Progenitor cell of endocrine pancreas (in vitro differentiated cells): ENCODE measurements around the gene NPR3. TPM values are rescaled to one million over a fixed set of nuclear protein-coding genes. Genes with fewer than 3 reads are reported as not detected.

Experiments used
- DNase-seq: peaks from one replicate; pipeline ENCODE4 v3.0.0; 2021; ENCODE audit warnings: low spot score; ENCODE audit not compliant: unreplicated experiment
- H3K27ac Mint-ChIP-seq: 2 replicates; pipeline ENCODE4 v1.8.0; 2021; ENCODE audit warnings: mild to moderate bottlenecking, moderate library complexity, mixed read lengths
- H3K27me3 Mint-ChIP-seq: 2 replicates; pipeline ENCODE4 v1.8.0; 2021; ENCODE audit warnings: mixed read lengths
- H3K36me3 Mint-ChIP-seq: 2 replicates; pipeline ENCODE4 v1.8.0; 2022; ENCODE audit warnings: mixed read lengths; ENCODE audit not compliant: insufficient read depth
- H3K4me1 Mint-ChIP-seq: 2 replicates; pipeline ENCODE4 v1.8.0; 2021; ENCODE audit warnings: low read depth, mixed read lengths
- H3K4me3 Mint-ChIP-seq: 2 replicates; pipeline ENCODE4 v1.8.0; 2021; ENCODE audit warnings: low read depth, mild to moderate bottlenecking, moderate library complexity, mixed read lengths
- H3K9me3 Mint-ChIP-seq: 2 replicates; pipeline ENCODE4 v1.8.0; 2021; ENCODE audit warnings: low read depth, mixed read lengths
- total RNA-seq: library from RNA; stranded (reverse); gene quantifications from 2 replicates; pipeline ENCODE4 v1.2.1, GENCODE V29; 2021
- TF ChIP-seq, protein P1 (sequence below): fragments of 200-600 bp; sonication (generic); IDR thresholded peaks from one replicate; pipeline ENCODE4 v1.5.0; 2021; ENCODE audit warnings: antibody characterized with exemption, mild to moderate bottlenecking; ENCODE audit not compliant: unreplicated experiment

The NPR3 gene
- total RNA-seq, 1 donor from 2014 or later, result 1.0 TPM

DNA sequence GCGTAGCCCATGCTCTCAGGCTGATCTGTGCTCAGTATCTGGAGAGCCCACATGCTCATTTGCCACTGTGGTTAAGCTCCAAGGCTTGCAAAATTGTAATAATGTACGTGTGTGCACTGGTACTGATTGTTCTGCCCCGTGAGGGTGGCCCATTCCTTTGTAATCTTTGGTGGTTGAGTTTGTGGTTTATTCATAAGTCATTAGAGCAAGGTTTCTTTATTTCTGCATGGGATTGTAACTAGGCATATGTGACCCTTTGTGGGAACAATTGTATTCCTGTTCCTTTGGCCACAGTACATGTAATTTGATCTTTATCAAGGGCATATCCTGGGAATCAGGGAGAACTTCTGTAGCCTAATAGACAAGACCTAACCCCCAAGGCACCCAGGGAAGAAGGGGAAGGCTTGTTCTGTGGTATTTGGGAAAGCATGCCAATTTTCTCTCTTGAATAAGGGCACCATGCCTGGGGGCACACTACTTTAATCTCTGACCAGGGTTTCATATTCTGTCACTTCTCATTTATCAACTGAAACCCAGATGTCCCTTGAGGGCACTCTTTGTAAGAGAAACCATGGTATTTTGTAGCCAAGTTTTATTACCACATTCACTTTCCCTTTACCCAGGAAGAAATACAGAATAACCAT, 74.6 kb downstream of the NPR3 start:
- Mint-ChIP-seq H3K4me1 (no peaks in the 10 kb centered on the region), H3K4me3 (no peak overlapping the region), H3K36me3 (no peaks in the 10 kb centered on the region), H3K27me3 (peaks cover 29% of the 10 kb centered on the region), H3K27ac (no peak overlapping the region), H3K9me3 (no peaks in the 10 kb centered on the region)
- TF ChIP-seq, protein P1, sequence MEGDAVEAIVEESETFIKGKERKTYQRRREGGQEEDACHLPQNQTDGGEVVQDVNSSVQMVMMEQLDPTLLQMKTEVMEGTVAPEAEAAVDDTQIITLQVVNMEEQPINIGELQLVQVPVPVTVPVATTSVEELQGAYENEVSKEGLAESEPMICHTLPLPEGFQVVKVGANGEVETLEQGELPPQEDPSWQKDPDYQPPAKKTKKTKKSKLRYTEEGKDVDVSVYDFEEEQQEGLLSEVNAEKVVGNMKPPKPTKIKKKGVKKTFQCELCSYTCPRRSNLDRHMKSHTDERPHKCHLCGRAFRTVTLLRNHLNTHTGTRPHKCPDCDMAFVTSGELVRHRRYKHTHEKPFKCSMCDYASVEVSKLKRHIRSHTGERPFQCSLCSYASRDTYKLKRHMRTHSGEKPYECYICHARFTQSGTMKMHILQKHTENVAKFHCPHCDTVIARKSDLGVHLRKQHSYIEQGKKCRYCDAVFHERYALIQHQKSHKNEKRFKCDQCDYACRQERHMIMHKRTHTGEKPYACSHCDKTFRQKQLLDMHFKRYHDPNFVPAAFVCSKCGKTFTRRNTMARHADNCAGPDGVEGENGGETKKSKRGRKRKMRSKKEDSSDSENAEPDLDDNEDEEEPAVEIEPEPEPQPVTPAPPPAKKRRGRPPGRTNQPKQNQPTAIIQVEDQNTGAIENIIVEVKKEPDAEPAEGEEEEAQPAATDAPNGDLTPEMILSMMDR, result no peak
- no peak for DNase-seq

DNA sequence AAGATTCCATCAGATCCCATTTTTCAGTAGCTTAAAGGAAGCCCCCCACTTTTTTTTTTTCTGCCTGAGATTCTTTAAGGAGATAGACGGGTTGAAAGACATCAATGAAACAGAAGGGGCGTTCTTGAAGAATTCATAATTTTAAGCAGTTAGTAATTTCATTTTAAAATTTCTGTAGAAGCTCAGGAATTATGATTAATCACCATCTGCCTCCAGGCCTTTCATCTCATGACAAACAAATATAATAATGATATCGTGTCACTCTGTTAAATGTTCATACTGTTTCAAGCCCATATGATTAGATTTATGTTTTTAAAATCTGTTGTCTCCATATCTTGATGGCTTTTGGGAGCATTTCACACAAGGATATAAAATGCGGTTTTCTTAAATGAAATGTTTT, 75.2 kb downstream of the NPR3 start:
- Mint-ChIP-seq H3K4me3 (no peak overlapping the region), H3K36me3 (no peaks in the 10 kb centered on the region), H3K27me3 (peaks cover 29% of the 10 kb centered on the region), H3K9me3 (no peaks in the 10 kb centered on the region), H3K4me1 (no peaks in the 10 kb centered on the region), H3K27ac (no peak overlapping the region)
- DNase-seq, result no peak
- TF ChIP-seq, protein P1, result no peak

DNA sequence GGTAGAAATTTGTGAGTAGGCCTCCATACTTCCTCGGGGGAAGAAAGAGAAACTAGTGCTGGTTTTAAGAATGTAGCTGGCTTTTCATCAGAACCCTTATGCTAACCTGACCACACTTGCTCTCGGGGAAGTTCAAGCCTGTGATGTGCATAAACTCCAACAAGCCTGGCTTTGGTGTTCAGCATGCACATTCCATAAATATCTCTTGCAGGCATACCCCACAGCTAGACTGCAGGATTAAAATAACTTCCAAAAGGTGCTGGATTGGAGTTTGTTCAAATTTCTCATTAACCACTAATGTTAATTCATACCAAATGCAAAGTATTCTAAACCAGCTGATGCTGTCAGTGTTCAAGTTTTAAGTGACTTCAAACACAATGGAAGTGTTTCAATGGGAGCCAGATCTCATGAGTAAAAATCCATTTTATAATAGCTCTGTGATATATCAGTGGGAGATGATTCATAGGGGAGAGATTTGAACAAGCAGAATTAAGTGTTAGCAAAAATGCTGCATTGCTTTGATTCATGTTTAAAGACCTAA, 79.4 kb downstream of the NPR3 start:
- Mint-ChIP-seq H3K36me3 (no peaks in the 10 kb centered on the region), H3K27ac (no peak overlapping the region), H3K4me1 (no peaks in the 10 kb centered on the region), H3K4me3 (no peak overlapping the region), H3K27me3 (peaks cover 14% of the 10 kb centered on the region), H3K9me3 (no peaks in the 10 kb centered on the region)
- TF ChIP-seq, protein P1, result no peak
- no peak for DNase-seq

DNA sequence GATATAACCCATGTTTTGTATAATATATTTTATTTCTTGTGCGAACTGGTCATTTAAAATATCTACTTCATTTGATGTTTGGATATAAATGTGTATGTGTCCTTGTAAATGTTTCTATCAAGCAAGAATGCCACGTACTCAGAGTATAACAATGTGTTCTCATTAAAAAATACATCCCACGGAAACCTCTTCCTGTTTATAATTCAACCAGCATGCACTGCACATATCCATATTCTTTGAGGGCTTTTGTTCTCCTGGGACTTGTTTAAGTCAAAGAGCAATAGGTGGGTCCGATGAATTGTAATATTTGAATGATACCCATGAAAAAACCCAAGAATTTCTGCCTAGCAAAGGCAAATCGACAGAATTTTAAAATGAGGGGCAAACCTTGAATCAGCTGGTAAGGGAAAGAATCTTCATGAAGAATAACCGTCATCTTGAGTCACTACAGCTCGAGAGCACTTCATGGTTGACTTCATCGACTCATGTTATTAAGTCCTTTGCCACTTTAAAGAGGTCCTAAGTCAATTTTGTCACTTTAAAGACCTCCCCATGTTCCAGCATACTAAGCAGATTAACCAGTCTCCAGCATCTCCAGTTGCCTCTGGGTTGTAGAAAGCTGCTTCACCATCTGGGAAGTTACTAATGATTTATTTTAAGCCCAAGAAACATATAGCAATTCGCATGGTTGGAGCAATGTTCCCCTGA, 80.6 kb downstream of the NPR3 start:
- TF ChIP-seq, protein P1, result no peak
- H3K9me3 Mint-ChIP-seq, result no peaks in the 10 kb centered on the region
- no peak for DNase-seq
- peaks cover 9% of the 10 kb centered on the region for H3K27me3 Mint-ChIP-seq
- no peak overlapping the region for H3K4me3 Mint-ChIP-seq
- no peak overlapping the region for H3K27ac Mint-ChIP-seq
- H3K4me1 Mint-ChIP-seq, result no peaks in the 10 kb centered on the region
- H3K36me3 Mint-ChIP-seq, result no peaks in the 10 kb centered on the region

DNA sequence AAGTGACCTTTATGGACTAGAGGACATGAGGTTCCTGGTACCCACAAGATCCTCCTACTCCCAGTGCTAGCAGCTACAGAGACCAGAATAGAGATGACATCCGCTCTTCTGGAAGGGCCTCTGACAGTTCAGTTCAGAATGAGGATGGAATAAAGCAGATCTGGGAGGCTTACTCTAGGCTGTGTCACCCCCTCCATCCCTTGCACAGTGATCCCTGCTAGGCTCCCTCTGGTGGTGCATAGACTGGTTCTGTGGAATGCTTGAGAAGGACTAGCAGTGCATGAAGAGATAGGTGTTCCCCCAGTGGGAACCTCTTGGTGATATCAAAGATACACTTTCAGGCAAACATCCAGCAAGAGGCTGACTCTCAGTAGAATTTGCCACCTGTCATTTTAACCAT, 83.0 kb downstream of the NPR3 start:
- TF ChIP-seq, protein P1, result no peak
- no peak overlapping the region for H3K27ac Mint-ChIP-seq
- H3K36me3 Mint-ChIP-seq, result no peaks in the 10 kb centered on the region
- no peak overlapping the region for H3K4me3 Mint-ChIP-seq
- H3K27me3 Mint-ChIP-seq, result no peaks in the 10 kb centered on the region
- no peaks in the 10 kb centered on the region for H3K9me3 Mint-ChIP-seq
- peaks cover 2% of the 10 kb centered on the region for H3K4me1 Mint-ChIP-seq
- DNase-seq, result no peak
